K562 (cell line): ENCODE measurements around the gene RC3H2.

Source experiments
- CREM ChIP-seq: IDR thresholded peaks from 2 replicates; pipeline ENCODE4 v1.6.1; 2014; ENCODE audit warnings: antibody characterized with exemption, low read depth
- ILK ChIP-seq: fragments of 450-650 bp; IDR thresholded peaks from 2 replicates; pipeline ENCODE4 v1.6.1; 2016; ENCODE audit warnings: missing genetic modification characterization, low read depth, mild to moderate bottlenecking, missing compliant biosample characterization, moderate library complexity, borderline replicate concordance
- LEF1 ChIP-seq: fragments of 450-650 bp; IDR thresholded peaks from 2 replicates; pipeline ENCODE4 v1.6.1; 2016; ENCODE audit warnings: mild to moderate bottlenecking
- MBD1 ChIP-seq: fragments of 250-450 bp; sonication (Bioruptor Pico); IDR thresholded peaks from 2 replicates; pipeline ENCODE4 v1.8.0; 2022; ENCODE audit warnings: inconsistent platforms
- NFIX ChIP-seq: fragments of 250-450 bp; sonication (Bioruptor Pico); IDR thresholded peaks from 2 replicates; pipeline ENCODE4 v1.4.0; 2020; ENCODE audit warnings: low read depth, mild to moderate bottlenecking, moderate library complexity
- PHF20 ChIP-seq: fragments of 450-650 bp; IDR thresholded peaks from 2 replicates; pipeline ENCODE4 v1.6.1; 2018; ENCODE audit not compliant: partially characterized antibody
- PML ChIP-seq: IDR thresholded peaks from 2 replicates; pipeline ENCODE4 v1.6.1; 2012; ENCODE audit warnings: low read length, inconsistent platforms
- POLR2A ChIP-seq: fragments of 450-650 bp; conservative IDR thresholded peaks from 2 replicates; pipeline ENCODE4 v1.6.1; 2016
- POLR2G ChIP-seq: fragments of 200-400 bp; formaldehyde crosslinking; IDR thresholded peaks from 2 replicates; pipeline ENCODE4 v1.6.1; 2017; ENCODE audit warnings: low read depth, mild to moderate bottlenecking, antibody characterized with exemption, low read length, moderate library complexity
- SOX6 ChIP-seq: fragments of 450-650 bp; IDR thresholded peaks from 2 replicates; pipeline ENCODE4 v1.6.1; 2014; ENCODE audit warnings: mild to moderate bottlenecking
- ZBED1 ChIP-seq: IDR thresholded peaks from 2 replicates; pipeline ENCODE4 v1.6.1; 2014
- ZNF431 ChIP-seq: sonication (generic); formaldehyde crosslinking; IDR thresholded peaks from 2 replicates; pipeline ENCODE4 v1.8.0; 2022; ENCODE audit warnings: mild to moderate bottlenecking, missing genetic modification reagents
- TF ChIP-seq, protein P1 (sequence below), 3 experiments: IDR thresholded peaks in 2 of 3; conservative IDR thresholded peaks in 1 of 3; 2 replicates each; pipeline ENCODE4 v1.5.1; 2011 to 2012; ENCODE audit warnings: low read length in 3 of 3, mild to moderate bottlenecking in 3 of 3, control low read depth in 2 of 3, improper control_type of control experiment in 1 of 3, inconsistent platforms in 1 of 3, low read depth in 1 of 3, mixed read lengths in 1 of 3, moderate library complexity in 1 of 3; ENCODE audit not compliant: insufficient read depth in 2 of 3

DNA sequence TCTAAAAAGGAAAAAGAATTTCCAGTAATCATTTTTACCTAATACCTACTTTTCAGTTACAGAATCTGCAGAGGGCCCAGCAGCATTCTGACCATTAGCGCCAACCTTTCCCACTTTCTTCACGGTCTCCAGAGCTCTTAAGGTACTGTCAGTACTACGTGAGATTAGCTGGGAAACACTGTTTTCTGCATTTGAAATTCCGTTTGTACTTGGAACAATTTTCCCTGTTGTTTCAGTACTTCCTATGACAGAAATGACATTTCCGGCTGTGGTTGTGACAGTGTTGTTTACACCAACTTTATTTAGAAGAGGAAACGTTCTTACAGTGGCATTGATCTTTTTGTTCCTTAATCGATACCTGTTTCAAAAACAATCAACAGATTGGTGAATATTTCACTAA, 39.9 kb downstream of the RC3H2 start:
- TF ChIP-seq PHF20 (no peak), POLR2A (no peak), SOX6 (no peak), MBD1 (CRISPR knock-in tag) (no peak), POLR2G (no peak), CREM (no peak), NFIX (CRISPR knock-in tag) (no peak), PML (no peak), ZBED1 (no peak), LEF1 (no peak), ILK (tag) (no peak), ZNF431 (CRISPR knock-in tag) (no peak)
- TF ChIP-seq, protein P1, sequence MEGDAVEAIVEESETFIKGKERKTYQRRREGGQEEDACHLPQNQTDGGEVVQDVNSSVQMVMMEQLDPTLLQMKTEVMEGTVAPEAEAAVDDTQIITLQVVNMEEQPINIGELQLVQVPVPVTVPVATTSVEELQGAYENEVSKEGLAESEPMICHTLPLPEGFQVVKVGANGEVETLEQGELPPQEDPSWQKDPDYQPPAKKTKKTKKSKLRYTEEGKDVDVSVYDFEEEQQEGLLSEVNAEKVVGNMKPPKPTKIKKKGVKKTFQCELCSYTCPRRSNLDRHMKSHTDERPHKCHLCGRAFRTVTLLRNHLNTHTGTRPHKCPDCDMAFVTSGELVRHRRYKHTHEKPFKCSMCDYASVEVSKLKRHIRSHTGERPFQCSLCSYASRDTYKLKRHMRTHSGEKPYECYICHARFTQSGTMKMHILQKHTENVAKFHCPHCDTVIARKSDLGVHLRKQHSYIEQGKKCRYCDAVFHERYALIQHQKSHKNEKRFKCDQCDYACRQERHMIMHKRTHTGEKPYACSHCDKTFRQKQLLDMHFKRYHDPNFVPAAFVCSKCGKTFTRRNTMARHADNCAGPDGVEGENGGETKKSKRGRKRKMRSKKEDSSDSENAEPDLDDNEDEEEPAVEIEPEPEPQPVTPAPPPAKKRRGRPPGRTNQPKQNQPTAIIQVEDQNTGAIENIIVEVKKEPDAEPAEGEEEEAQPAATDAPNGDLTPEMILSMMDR (IDR thresholded peaks at IDR 0.05 in 2 of 3, conservative IDR thresholded peaks at IDR 0.05 in 1 of 3; ENCODE audit: insufficient read depth in 2 of 3, low read depth in 1 of 3, low read length in 3 of 3): no peak
